ENCODE results near the gene KCNQ1. TPM values are rescaled to one million over a fixed set of nuclear protein-coding genes. Genes with fewer than 3 reads are reported as not detected.

The KCNQ1 gene
- total RNA-seq, 1 experiment from 2014 or later: 9.2 TPM

GRCh38 chr11:2830886-2831285, 386.1 kb downstream of the KCNQ1 start:
- BruUV-seq (replicated peaks): no TSS peak
- TF ChIP-seq CTCF (IDR thresholded peaks at IDR 0.05; ENCODE audit: unreplicated experiment): no peak
- peaks cover 48% of the 10 kb centered on the region for H3K27me3 Mint-ChIP-seq (ENCODE audit: unreplicated experiment)
- H3K4me1 Mint-ChIP-seq (ENCODE audit: low read depth, unreplicated experiment): peaks cover 1% of the 10 kb centered on the region
- no peak overlapping the region for H3K4me3 Mint-ChIP-seq (ENCODE audit: low read depth, unreplicated experiment)
- no peak overlapping the region for H3K27ac Mint-ChIP-seq (ENCODE audit: unreplicated experiment)
- no peak for DNase-seq
- H3K36me3 Mint-ChIP-seq (ENCODE audit: insufficient read depth, unreplicated experiment): no peaks in the 10 kb centered on the region
- intact Hi-C loops (cut with micrococcal nuclease; ENCODE audit: unreplicated experiment): no loop called here
- CTCF ChIA-PET: no interaction called here
- peaks cover 13% of the 10 kb centered on the region for H3K9me3 Mint-ChIP-seq (ENCODE audit: low read depth, unreplicated experiment)

- H3K9me3 Mint-ChIP-seq (ENCODE audit: low read depth, unreplicated experiment): peaks cover 13% of the 10 kb centered on the region
- H3K4me3 Mint-ChIP-seq (ENCODE audit: low read depth, unreplicated experiment): no peak overlapping the region
- no TSS peak for BruUV-seq (replicated peaks)
- intact Hi-C loops (cut with micrococcal nuclease; ENCODE audit: unreplicated experiment): no loop called here
- CTCF ChIA-PET: interaction anchor here (0.6 kb wide), 1 partner anchor 26 kb away, joined by 4 read pairs; no protein-coding TSS in a partner anchor
- H3K4me1 Mint-ChIP-seq (ENCODE audit: low read depth, unreplicated experiment): no peaks in the 10 kb centered on the region
- H3K27ac Mint-ChIP-seq (ENCODE audit: unreplicated experiment): no peak overlapping the region
- no peaks in the 10 kb centered on the region for H3K36me3 Mint-ChIP-seq (ENCODE audit: insufficient read depth, unreplicated experiment)
- no peak for DNase-seq
- peaks cover 55% of the 10 kb centered on the region for H3K27me3 Mint-ChIP-seq (ENCODE audit: unreplicated experiment)
- TF ChIP-seq CTCF (IDR thresholded peaks at IDR 0.05; ENCODE audit: unreplicated experiment): no peak
These were observed 387.1 kb downstream of the KCNQ1 start for GRCh38 chr11:2831781-2832532.

GRCh38 chr11:2832533-2833020, 387.8 kb downstream of the KCNQ1 start:
- no peak for DNase-seq
- intact Hi-C loops (cut with micrococcal nuclease; ENCODE audit: unreplicated experiment): no loop called here
- peaks cover 55% of the 10 kb centered on the region for H3K27me3 Mint-ChIP-seq (ENCODE audit: unreplicated experiment)
- CTCF ChIA-PET: no interaction called here
- no peak for TF ChIP-seq CTCF (IDR thresholded peaks at IDR 0.05; ENCODE audit: unreplicated experiment)
- BruUV-seq (replicated peaks): no TSS peak
- peaks cover 5% of the 10 kb centered on the region for H3K36me3 Mint-ChIP-seq (ENCODE audit: insufficient read depth, unreplicated experiment)
- H3K4me3 Mint-ChIP-seq (ENCODE audit: low read depth, unreplicated experiment): no peak overlapping the region
- peaks cover 13% of the 10 kb centered on the region for H3K9me3 Mint-ChIP-seq (ENCODE audit: low read depth, unreplicated experiment)
- H3K4me1 Mint-ChIP-seq (ENCODE audit: low read depth, unreplicated experiment): no peaks in the 10 kb centered on the region
- H3K27ac Mint-ChIP-seq (ENCODE audit: unreplicated experiment): no peak overlapping the region

GRCh38 chr11:2833051-2833715, 388.4 kb downstream of the KCNQ1 start:
- Mint-ChIP-seq H3K4me1 (ENCODE audit: low read depth, unreplicated experiment) (no peaks in the 10 kb centered on the region), H3K27ac (ENCODE audit: unreplicated experiment) (no peak overlapping the region), H3K4me3 (ENCODE audit: low read depth, unreplicated experiment) (no peak overlapping the region), H3K36me3 (ENCODE audit: insufficient read depth, unreplicated experiment) (peaks cover 5% of the 10 kb centered on the region), H3K27me3 (ENCODE audit: unreplicated experiment) (peaks cover 55% of the 10 kb centered on the region), H3K9me3 (ENCODE audit: low read depth, unreplicated experiment) (peaks cover 13% of the 10 kb centered on the region)
- intact Hi-C loops (cut with micrococcal nuclease; ENCODE audit: unreplicated experiment): no loop called here
- CTCF ChIA-PET: no interaction called here
- no TSS peak for BruUV-seq (replicated peaks)
- no peak for DNase-seq
- TF ChIP-seq CTCF (IDR thresholded peaks at IDR 0.05; ENCODE audit: unreplicated experiment): no peak

All from Calu3 (cell line).